GM12878 (cell line): Measurements from ENCODE around the gene TIMM10. TPM values are rescaled to one million over a fixed set of nuclear protein-coding genes. Genes with fewer than 3 reads are reported as not detected.

Experiments used
- ATAC-seq: fragments of 200-7000 bp; cut with Tn5 transposase; 3 replicates; pipeline ENCODE4 v1.9.1; 2020; ENCODE audit warnings: mild to moderate bottlenecking, moderate library complexity
- BruUV-seq: library from RNA; stranded (reverse); fragments of 400-500 nt; replicated peaks from 2 replicates; lab custom pipeline; 2021; lab: Mats Ljungman, UMichigan
- CTCF ChIA-PET: fragments of 300-600 bp; sonication (Branson Sonifier 250); formaldehyde crosslinking; extraction: SDS; loops from one replicate; lab custom pipeline; 2021; ENCODE audit warnings: inconsistent platforms; lab: Yijun Ruan, JAX
- POLR2A ChIA-PET: fragments of 350-600 bp; formaldehyde crosslinking; extraction: SDS; loops from one replicate; lab custom pipeline; 2021; ENCODE audit warnings: inconsistent platforms; lab: Charles Lee
- RAD21 ChIA-PET: fragments of 300-600 bp; sonication (Branson Sonifier 250); formaldehyde crosslinking; loops from one replicate; lab custom pipeline; 2023; ENCODE audit warnings: antibody characterized with exemption; ENCODE audit not compliant: unreplicated experiment; lab: Charles Lee
- SMC1A ChIA-PET: fragments of 300-600 bp; sonication (Branson Sonifier 250); formaldehyde crosslinking; loops from one replicate; lab custom pipeline; 2023; ENCODE audit not compliant: unreplicated experiment, uncharacterized antibody; lab: Charles Lee
- DNase-seq: peaks from one replicate; pipeline ENCODE4 v3.0.0-alpha.2; 2011; ENCODE audit warnings: low read depth, low spot score
- FAIRE-seq: peaks from 3 replicates; lab custom pipeline; 2011; peaks lifted over from hg19 to GRCh38; lab: Jason Lieb, UNC
- H2AFZ ChIP-seq: 2 replicates; pipeline ENCODE4 v1.6.0; 2011; ENCODE audit warnings: low read depth, low read length, control low read depth; ENCODE audit not compliant: control insufficient read depth
- H3K27ac ChIP-seq: 2 replicates; pipeline ENCODE4 v1.5.1; 2011; ENCODE audit warnings: control low read depth; ENCODE audit not compliant: control insufficient read depth, insufficient read depth
- H3K27me3 ChIP-seq, 2 experiments: replicated peaks in 1 of 2; 2 replicates each; pipeline versions ENCODE4 v1.6.0 to v1.6.1; 2011; ENCODE audit warnings: low read length in 1 of 2; ENCODE audit not compliant: control insufficient read depth in 2 of 2, insufficient read depth in 2 of 2
- H3K36me3 ChIP-seq, 2 experiments: 2 replicates each; pipeline ENCODE4 v1.5.1; 2011; ENCODE audit warnings: low read length in 1 of 2; ENCODE audit not compliant: control insufficient read depth in 2 of 2, insufficient read depth in 2 of 2
- H3K4me1 ChIP-seq: 2 replicates; pipeline ENCODE4 v1.6.1; 2011; ENCODE audit warnings: mild to moderate bottlenecking, low read length, moderate library complexity, mixed read lengths; ENCODE audit not compliant: control insufficient read depth, insufficient read depth
- H3K4me2 ChIP-seq: 2 replicates; pipeline ENCODE4 v1.6.0; 2011; ENCODE audit warnings: control low read depth; ENCODE audit not compliant: control insufficient read depth, insufficient read depth
- H3K4me3 ChIP-seq: fragments of 200-600 bp; sonication (generic); 2 replicates; pipeline ENCODE4 v1.5.1; 2016
- H3K79me2 ChIP-seq: 2 replicates; pipeline ENCODE4 v1.6.0; 2011; ENCODE audit warnings: low read length; ENCODE audit not compliant: control insufficient read depth, insufficient read depth
- H3K9ac ChIP-seq: 2 replicates; pipeline ENCODE4 v1.8.0; 2011; ENCODE audit warnings: low read length, control low read depth, mixed read lengths; ENCODE audit not compliant: control insufficient read depth, insufficient read depth
- H3K9me3 ChIP-seq: replicated peaks from 3 replicates; pipeline ENCODE4 v1.5.1; 2011; ENCODE audit warnings: mild to moderate bottlenecking, low read length; ENCODE audit not compliant: control insufficient read depth, insufficient read depth
- H4K20me1 ChIP-seq: 2 replicates; pipeline ENCODE4 v1.6.0; 2011; ENCODE audit not compliant: control insufficient read depth, insufficient read depth
- BHLHE40 ChIP-seq, 2 experiments: fragments of 450-650 bp in 1 of 2; IDR thresholded peaks; 2 replicates each; pipeline ENCODE4 v1.6.1; 2011 to 2017; ENCODE audit warnings: low read depth in 2 of 2, borderline replicate concordance in 1 of 2, improper control_type of control experiment in 1 of 2, low read length in 1 of 2, mild to moderate bottlenecking in 1 of 2
- CHD2 ChIP-seq: IDR thresholded peaks from 2 replicates; pipeline ENCODE4 v1.6.1; 2011; ENCODE audit warnings: low read depth, low read length, improper control_type of control experiment, borderline replicate concordance
- EGR1 ChIP-seq, 2 experiments: IDR thresholded peaks; 1 replicate in 1 of 2; 2 replicates in 1 of 2; pipeline ENCODE4 v1.6.1; 2011 to 2012; ENCODE audit warnings: low read depth in 2 of 2, low read length in 2 of 2, borderline replicate concordance in 1 of 2, mild to moderate bottlenecking in 1 of 2, moderate library complexity in 1 of 2
- GATAD2B ChIP-seq: fragments of 450-650 bp; conservative IDR thresholded peaks from 2 replicates; pipeline ENCODE4 v1.6.1; 2017; ENCODE audit warnings: low read depth, mild to moderate bottlenecking, moderate library complexity
- MXI1 ChIP-seq: fragments of 150-350 bp; IDR thresholded peaks from 2 replicates; pipeline ENCODE4 v1.6.1; 2011; ENCODE audit warnings: low read depth, mild to moderate bottlenecking, inconsistent platforms, low read length, improper control_type of control experiment
- NR2C1 ChIP-seq: fragments of 450-650 bp; IDR thresholded peaks from 2 replicates; pipeline ENCODE4 v1.6.1; 2017; ENCODE audit warnings: antibody characterized with exemption, mild to moderate bottlenecking, moderate library complexity
- NRF1 ChIP-seq: conservative IDR thresholded peaks from 2 replicates; pipeline ENCODE4 v1.6.1; 2011; ENCODE audit warnings: mild to moderate bottlenecking, low read depth, low read length, improper control_type of control experiment
- RAD21 ChIP-seq: IDR thresholded peaks from 2 replicates; pipeline ENCODE4 v1.6.1; 2011; ENCODE audit warnings: mild to moderate bottlenecking, low read depth, low read length, moderate library complexity; ENCODE audit not compliant: insufficient read depth
- RELA ChIP-seq: fragments of 450-650 bp; IDR thresholded peaks from 2 replicates; pipeline ENCODE4 v1.8.0; 2014; ENCODE audit warnings: borderline replicate concordance; ENCODE audit not compliant: partially characterized antibody
- SMARCA5 ChIP-seq: fragments of 450-650 bp; IDR thresholded peaks from 2 replicates; pipeline ENCODE4 v1.6.1; 2017; ENCODE audit warnings: mild to moderate bottlenecking
- SRF ChIP-seq, 2 experiments: IDR thresholded peaks; 2 replicates each; pipeline ENCODE4 v1.6.1; 2011; ENCODE audit warnings: low read depth in 2 of 2, low read length in 2 of 2, mild to moderate bottlenecking in 1 of 2, moderate library complexity in 1 of 2
- ZNF24 ChIP-seq: fragments of 450-650 bp; IDR thresholded peaks from 2 replicates; pipeline ENCODE4 v1.6.1; 2017; ENCODE audit warnings: antibody characterized with exemption, mild to moderate bottlenecking
- WGBS: methylation state at CpG from one replicate; pipeline ENCODE4 v1.1.6; 2016; ENCODE audit warnings: low lambda C conversion rate; ENCODE audit not compliant: insufficient replicate concordance, insufficient coverage; ENCODE audit errors: missing lambda C conversion rate; 5-methylcytosine and 5-hydroxymethylcytosine counted together
- in situ Hi-C: fragments of 300-500 bp; cut with MboI; formaldehyde crosslinking; loops from 9 replicates; pipeline ENCODE4 v1.14.3; 2018; ENCODE audit warnings: mixed read lengths
- intact Hi-C: fragments of 100-400 bp; cut with micrococcal nuclease; formaldehyde crosslinking; loops from one replicate; pipeline ENCODE4 v1.14.2; 2022; ENCODE audit not compliant: unreplicated experiment
- polyA plus RNA-seq, 11 experiments: library from polyadenylated mRNA; depleted of rRNA in 4 of 11; unstranded in 6 of 11; stranded (reverse) in 5 of 11; fragments of >200 nt; fragmentation: Nextera tagmentation in 4 of 11; fragmentation: Illumina TruSeq in 1 of 11; extraction: Ambion mirVana in 4 of 11; extraction: Trizol in 1 of 11; gene quantifications; 1 replicate in 1 of 11; 2 replicates in 10 of 11; pipeline versions ENCODE4 v1.2.1 to v1.2.3, GENCODE V29; 2011 to 2016; ENCODE audit warnings: inconsistent platforms in 2 of 11, missing spikeins in 2 of 11, low read depth in 1 of 11
- total RNA-seq, 4 experiments: library from RNA; depleted of rRNA in 3 of 4; stranded (reverse); fragments of >200 nt in 3 of 4; fragmentation: Illumina TruSeq in 1 of 4; extraction: Trizol in 1 of 4; gene quantifications; 2 replicates each; pipeline versions ENCODE4 v1.2.1 to v1.2.3, GENCODE V29; 2013 to 2021
- TF ChIP-seq, protein P1 (sequence below): IDR thresholded peaks from 2 replicates; pipeline ENCODE4 v1.6.1; 2012; ENCODE audit warnings: low read depth, low read length, improper control_type of control experiment

The TIMM10 gene
- total and polyA plus RNA-seq, 10 of the 15 experiments (the other 5 are each of a cell fraction or from before 2014, with no cell fraction given), result 148 to 898 (median 206) TPM

DNA sequence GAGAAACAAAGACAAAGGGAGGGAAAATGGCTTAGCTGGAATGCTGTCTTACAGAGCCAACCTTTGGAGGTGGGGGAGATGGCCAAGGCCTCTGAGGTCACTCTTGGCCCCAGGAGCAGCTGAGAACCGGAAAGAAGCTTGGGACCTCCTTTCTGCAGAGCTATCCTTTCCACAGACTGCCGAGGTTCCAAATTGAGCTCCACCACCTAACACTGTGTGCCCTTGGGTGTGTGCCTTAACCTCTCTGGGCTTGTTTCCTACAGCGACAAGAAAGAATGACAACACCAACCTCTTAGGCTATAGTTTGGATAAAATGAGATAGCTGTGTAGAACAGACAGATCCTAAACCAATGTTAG, 47.0 kb downstream of the TIMM10 start:
- ChIA-PET CTCF (interaction anchor here (0.7 to 9.4 kb wide), 32 partner anchors 9 to 642 kb away, joined by 3 to 321 read pairs (median 5); partner anchors contain the start of genes RTN4RL2, SLC43A1, TIMM10 and UBE2L6), SMC1A (interaction anchor here (0.6 to 7.9 kb wide), 16 partner anchors 8 to 158 kb away, joined by 3 to 95 read pairs (median 4); partner anchors contain the start of genes SLC43A1, SLC43A3 and UBE2L6), RAD21 (interaction anchor here (0.6 to 5.4 kb wide), 10 partner anchors 23 to 240 kb away, joined by 3 to 79 read pairs (median 4); partner anchors contain the start of gene RTN4RL2)
- no TSS peak for BruUV-seq
- in situ Hi-C loops, result loop anchor here (5.0 to 25.0 kb wide), 2 partner anchors 136 to 646 kb away; no protein-coding TSS in a partner anchor
- intact Hi-C loops, result no loop called here
- Histone ChIP-seq H3K27me3 (no peaks in the 10 kb centered on the region), H3K9ac (no peak overlapping the region), H2AFZ (no peak overlapping the region), H3K4me1 (peaks cover 13% of the 10 kb centered on the region), H3K4me2 (peak overlapping the region; percentile 80; the same call in 1 of the 2 replicates), H4K20me1 (no peaks in the 10 kb centered on the region)
- no peak for ATAC-seq
- no peak for FAIRE-seq
- WGBS, result 95% methylated on average over 3 of the region's 3 CpGs
- DNase-seq, result no peak
- 0 out of 2 replicates have a peak, but pooled peaks have one; percentile 45 for TF ChIP-seq SMARCA5
- no peak for TF ChIP-seq SRF (IDR thresholded peaks at IDR 0.05; ENCODE audit: low read depth in 2 of 2, low read length in 2 of 2)
- TF ChIP-seq, all 136 proteins: peak for 1
- Histone ChIP-seq H3K4me3 (peak overlapping the region; percentile 55; the same call in 1 of the 2 replicates), H3K27ac (no peak overlapping the region), H3K36me3 (peaks cover 2 to 4% of the 10 kb centered on the region in 2 experiments; a peak in 2 of 4 replicates), H3K9me3 (no peaks in the 10 kb centered on the region), H3K79me2 (no peaks in the 10 kb centered on the region)
- POLR2A ChIA-PET, result interaction anchor here (1.2 kb wide), 1 partner anchor 43 kb away, joined by 3 read pairs; no protein-coding TSS in a partner anchor

DNA sequence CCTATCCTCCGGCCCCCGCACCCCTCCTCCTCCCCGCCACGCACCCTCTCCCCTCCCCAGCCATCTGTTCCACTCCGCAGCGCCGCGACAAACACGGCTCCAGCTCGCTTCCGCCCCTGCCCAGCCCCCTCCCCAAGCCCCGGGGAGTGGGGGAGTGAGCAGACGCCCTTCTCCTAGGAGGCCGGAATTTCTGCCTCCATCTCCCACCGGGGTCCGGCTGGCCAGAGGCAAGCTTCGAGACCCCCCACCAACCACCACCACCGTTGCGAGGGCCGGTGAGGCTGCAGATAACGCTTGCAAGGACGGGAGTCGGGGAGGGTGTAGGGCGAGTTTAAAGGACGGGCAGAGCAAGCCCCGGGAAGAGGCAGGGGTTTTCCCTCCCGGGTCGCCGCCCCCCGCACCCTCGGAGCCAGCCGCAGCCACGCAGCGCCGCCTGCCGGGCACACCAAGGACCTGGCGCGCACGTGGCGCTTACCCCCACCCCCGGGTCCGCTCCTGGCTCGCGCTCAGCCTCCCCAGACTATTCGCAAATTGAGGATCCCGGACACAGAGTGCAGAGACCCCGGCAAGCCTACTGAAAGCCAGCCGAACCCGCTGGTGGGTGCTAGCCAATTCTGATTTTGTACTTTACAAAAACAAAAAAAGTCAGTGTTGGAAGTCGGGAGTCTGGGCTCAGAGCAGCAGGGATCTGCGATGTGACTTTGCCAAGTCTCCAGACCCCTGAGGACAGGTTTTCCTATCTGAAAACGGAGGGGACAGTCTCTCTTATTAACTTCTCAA, 47.6 kb downstream of the TIMM10 start:
- CTCF ChIA-PET, result interaction anchor here (0.7 to 9.4 kb wide), 29 partner anchors 10 to 638 kb away, joined by 3 to 321 read pairs (median 7); partner anchors contain the start of genes RTN4RL2, SLC43A1 and TIMM10
- 8% methylated on average over 43 of the region's 52 CpGs for WGBS
- no TSS peak for BruUV-seq
- H3K27me3 ChIP-seq, result no peaks in the 10 kb centered on the region
- peak overlapping the region; percentile 80 for H3K4me2 ChIP-seq
- no peak overlapping the region for H3K27ac ChIP-seq
- H2AFZ ChIP-seq, result peak overlapping the region; percentile 23
- POLR2A ChIA-PET, result interaction anchor here (1.2 kb wide), 1 partner anchor 44 kb away, joined by 3 read pairs; no protein-coding TSS in a partner anchor
- peak overlapping the region; percentile 55; the same call in 1 of the 2 replicates for H3K4me3 ChIP-seq
- H3K79me2 ChIP-seq, result no peaks in the 10 kb centered on the region
- DNase-seq, result no peak
- no peaks in the 10 kb centered on the region for H4K20me1 ChIP-seq
- intact Hi-C loops, result no loop called here
- peak; percentile 84 for ATAC-seq
- peaks cover 13% of the 10 kb centered on the region for H3K4me1 ChIP-seq
- no peaks in the 10 kb centered on the region for H3K9me3 ChIP-seq
- FAIRE-seq, result no peak
- SMC1A ChIA-PET, result interaction anchor here (0.9 to 7.9 kb wide), 11 partner anchors 8 to 137 kb away, joined by 3 to 95 read pairs (median 4); partner anchors contain the start of genes SLC43A1 and SLC43A3
- no peak overlapping the region for H3K9ac ChIP-seq
- RAD21 ChIA-PET, result interaction anchor here (0.6 to 5.4 kb wide), 9 partner anchors 19 to 158 kb away, joined by 3 to 79 read pairs (median 4); partner anchors contain the start of gene RTN4RL2
- in situ Hi-C loops, result loop anchor here (5.0 to 25.0 kb wide), 2 partner anchors 136 to 646 kb away; no protein-coding TSS in a partner anchor
- H3K36me3 ChIP-seq, result peaks cover 2 to 4% of the 10 kb centered on the region in 2 experiments; a peak in 2 of 4 replicates
- no peak for TF ChIP-seq NR2C1
- TF ChIP-seq, protein P1, sequence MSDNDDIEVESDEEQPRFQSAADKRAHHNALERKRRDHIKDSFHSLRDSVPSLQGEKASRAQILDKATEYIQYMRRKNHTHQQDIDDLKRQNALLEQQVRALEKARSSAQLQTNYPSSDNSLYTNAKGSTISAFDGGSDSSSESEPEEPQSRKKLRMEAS, result peak; percentile 91
- 0 out of 2 replicates have a peak, but pooled peaks have one; percentile 16 for TF ChIP-seq ZNF24
- TF ChIP-seq CHD2, result peak; percentile 56; the same call in 1 of the 2 replicates
- TF ChIP-seq EGR1 (IDR thresholded peaks at IDR 0.05; ENCODE audit: borderline replicate concordance in 1 of 2, low read depth in 2 of 2, low read length in 2 of 2), result peak in 1 of 2 experiments; percentile 32; a peak in 1 of 3 replicates
- TF ChIP-seq SMARCA5, result peak; percentile 74; the same call in 1 of the 2 replicates
- TF ChIP-seq MXI1, result peak; percentile 79
- peak; percentile 66; the same call in 1 of the 2 replicates for TF ChIP-seq GATAD2B
- no peak for TF ChIP-seq NRF1
- peak; percentile 94 to 98 for TF ChIP-seq BHLHE40 (IDR thresholded peaks at IDR 0.05; ENCODE audit: borderline replicate concordance in 1 of 2, low read depth in 2 of 2, low read length in 1 of 2)
- peak; percentile 58 for TF ChIP-seq RAD21
- TF ChIP-seq RELA, result peak; percentile 65
